Measurements from ENCODE around the gene RAD1.

The RAD1 gene

DNA sequence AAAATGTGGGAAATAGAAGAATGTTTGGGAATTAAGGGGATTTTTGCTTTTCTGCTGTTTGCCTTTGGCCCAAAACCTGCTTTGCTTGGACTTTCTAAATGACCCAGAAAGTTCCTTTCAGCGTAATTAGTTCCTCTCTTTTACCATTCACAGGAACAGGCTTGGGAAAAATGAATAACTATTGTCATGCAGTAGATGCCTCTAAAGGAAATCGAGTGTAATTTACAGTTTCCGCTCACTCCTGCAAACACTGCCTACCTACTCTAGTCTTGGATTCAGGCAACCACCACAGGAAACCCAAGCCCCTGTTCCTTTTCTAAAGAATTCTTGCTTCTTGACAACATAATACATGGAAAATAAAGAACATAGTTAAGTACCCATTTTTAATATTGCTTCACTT, 51.4 kb downstream of the RAD1 start:
- no peak for DNase-seq (ENCODE audit: low spot score)

DNA sequence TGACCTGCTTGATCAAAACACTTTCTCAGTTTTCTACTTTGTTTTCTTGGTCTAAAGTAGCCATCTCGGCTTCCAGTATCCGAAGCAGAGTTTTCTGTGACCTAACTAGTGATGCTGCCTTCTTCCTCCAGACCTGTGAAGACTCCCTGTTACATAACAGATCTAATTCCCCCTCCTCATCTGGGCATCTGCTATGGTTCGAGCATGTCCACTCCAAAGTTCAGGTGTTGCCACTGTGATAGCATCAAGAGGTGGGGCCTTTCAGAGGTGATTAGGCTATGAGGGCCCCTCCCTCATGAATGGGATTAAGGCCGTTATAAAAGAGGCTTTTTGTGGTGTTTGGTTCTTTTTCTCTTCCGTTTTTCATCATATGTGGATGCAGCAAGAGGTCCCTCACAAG, 56.1 kb downstream of the RAD1 start:
- no peak for DNase-seq (ENCODE audit: low spot score)

DNA sequence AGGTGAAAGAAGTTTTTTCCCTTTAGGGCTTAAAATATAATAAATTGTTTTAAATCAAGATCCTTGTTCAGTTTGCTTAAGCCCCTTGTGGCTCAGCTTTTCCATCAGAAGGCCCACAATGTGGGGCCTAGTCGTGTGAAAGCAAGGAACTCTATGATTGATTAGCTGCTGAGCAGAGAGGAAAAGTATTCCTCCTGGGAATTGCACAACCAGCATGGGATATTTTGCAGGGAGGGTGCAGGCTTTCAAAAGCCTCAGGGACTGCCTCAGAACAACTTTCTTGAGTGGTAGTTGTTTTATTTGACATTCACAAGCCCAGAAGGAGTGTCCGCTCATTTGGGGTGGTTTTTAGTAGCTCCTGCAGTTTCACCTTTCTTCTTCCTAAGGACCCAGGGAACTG, 56.5 kb downstream of the RAD1 start:
- DNase-seq (ENCODE audit: low spot score), result no peak

DNA sequence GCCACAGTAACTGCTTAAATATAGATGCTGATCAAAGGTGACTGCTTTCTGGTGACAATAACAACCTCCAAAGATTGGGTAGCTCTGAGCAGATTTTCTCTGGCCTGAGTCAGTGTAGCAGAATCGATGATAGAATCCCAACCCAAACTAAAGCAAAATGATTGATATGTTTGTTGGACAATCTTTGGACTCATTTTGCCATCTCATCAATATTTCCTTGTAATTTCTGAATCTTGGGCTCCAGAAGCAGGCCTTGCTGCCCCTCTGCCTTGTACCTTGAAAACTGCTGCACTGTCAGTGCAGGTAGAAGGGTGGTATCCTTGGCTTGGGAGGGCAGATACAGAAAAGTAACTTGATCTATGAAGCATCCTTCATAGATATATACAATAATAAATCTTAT, 57.4 kb downstream of the RAD1 start:
- DNase-seq (ENCODE audit: low spot score), result no peak

DNA sequence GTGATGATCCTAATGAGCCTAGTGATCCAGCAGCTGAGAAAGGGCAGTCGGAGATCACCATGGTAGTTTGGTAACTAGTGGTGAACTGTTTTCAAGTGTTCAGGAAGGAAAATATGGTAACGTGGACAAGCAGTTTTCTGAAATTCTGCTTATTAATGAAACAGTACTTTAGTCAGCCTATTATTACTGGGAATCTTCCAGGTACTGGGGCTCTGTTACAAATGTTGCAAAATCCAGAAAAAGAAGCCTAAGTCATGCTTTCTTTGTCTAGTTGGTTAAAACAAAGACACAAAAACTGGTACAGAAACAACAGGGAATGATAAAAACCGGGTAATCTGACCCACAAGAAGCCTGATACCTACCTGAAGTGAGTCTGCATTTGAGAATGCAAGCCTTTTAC, 58.1 kb downstream of the RAD1 start:
- DNase-seq (ENCODE audit: low spot score), result no peak
